CD4-positive, alpha-beta T cell treated with Interleukin-12 subunit alpha and Interleukin-12 subunit beta, for 1 hour (primary cell): ENCODE data around the gene PPP1R27.

Experiments used
- DNase-seq: peaks from one replicate; pipeline ENCODE4 v3.0.0-alpha.2; 2020

PPP1R27 gene

GRCh38 chr17:81803728-81804558, 30.9 kb downstream of the PPP1R27 start, which contains the start of gene GCGR:
Gene GCGR, plus strand, starts transcription at chr17:81804150. Its CDS starts 4,869 bp downstream, at chr17:81809019.
- DNase-seq: no peak

DNA sequence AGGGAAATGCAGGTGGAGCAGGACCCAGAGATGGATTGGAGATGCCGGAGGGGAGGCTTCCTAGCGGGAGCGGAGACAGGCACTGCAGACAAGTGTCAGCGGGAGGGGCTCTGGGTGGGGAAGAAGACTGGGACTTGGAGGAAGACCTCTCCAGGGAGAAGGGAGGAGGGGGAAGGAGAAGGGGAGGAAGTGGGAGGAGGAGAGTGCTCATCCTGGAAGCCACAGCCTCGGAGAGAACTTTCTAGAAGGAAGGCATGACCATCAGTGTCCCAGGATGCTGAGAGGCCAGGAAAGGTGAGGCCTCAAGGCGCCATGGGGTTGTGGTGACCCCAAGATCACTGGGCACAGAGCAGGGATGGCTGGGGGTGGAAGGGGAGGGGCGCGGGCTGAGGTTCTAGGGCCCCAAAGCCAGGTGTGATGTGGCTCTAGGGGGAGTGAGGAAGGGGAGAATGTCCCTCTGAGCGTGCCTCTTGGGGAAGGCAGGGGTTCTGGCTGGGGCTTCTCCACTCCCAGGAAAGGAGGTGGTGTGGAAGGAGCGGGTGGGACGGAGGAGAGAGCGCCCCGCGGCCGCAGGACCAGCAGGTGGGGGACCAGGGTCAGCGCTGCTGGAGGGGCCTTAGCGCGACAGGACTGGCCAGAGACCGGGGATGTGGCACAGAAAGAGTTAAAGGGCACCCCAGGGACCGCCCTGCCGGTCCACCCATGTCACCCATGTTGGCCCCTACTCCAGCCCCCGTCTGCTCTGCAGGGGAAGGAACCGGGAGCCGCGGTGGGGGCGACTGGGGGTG, 31.8 kb downstream of the PPP1R27 start:
- no peak for DNase-seq

- DNase-seq: no peak
Measured at GRCh38 chr17:81802048-81802758, 32.6 kb downstream of the PPP1R27 start.

DNA sequence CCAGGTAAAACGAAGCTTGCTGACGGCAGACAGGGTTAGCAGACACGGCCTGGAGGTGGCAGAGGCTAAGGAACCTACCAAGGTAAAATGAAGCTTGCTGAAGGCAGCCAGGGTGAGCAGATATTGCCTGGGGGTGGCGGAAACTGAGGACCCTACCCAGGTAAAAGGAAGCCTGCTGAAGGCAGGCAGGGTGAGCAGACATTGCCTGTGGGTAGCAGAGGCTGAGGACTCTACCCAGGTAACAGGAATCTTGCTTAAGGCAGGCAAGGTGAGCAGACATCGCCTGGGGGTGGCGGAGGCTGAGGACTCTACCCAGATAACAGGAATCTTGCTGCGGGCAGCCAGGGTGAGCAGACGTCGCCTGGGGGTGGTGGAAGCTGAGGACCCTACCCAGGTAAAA, 33.5 kb downstream of the PPP1R27 start:
- DNase-seq: no peak

- DNase-seq: no peak
Measured at GRCh38 chr17:81794509-81794908, 40.3 kb downstream of the PPP1R27 start.

DNA sequence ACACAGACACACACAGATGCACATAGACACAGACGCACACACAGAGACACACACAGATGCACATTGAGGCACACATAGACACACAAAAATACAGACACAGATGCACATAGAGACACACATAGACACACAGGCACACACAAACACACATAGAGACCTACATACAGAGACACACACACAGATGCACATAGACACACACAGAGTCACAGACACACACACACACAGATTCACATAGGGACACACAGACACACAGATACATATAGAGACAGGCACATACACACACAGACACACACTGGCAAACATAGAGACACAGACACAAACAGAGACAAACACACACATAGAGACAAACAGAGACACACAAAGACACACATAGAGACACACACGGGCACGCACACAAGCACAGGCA, 40.8 kb downstream of the PPP1R27 start:
- DNase-seq: no peak

- no peak for DNase-seq
Measured at GRCh38 chr17:81792675-81793615, 41.9 kb downstream of the PPP1R27 start.
